IMR-90 (cell line): ENCODE measurements around the gene AKAP1.

Experiments
- BHLHE40 ChIP-seq: fragments of 150-350 bp; IDR thresholded peaks from 2 replicates; pipeline ENCODE4 v1.6.1; 2016; ENCODE audit warnings: mild to moderate bottlenecking, low read depth, low read length
- CEBPB ChIP-seq: IDR thresholded peaks from 2 replicates; pipeline ENCODE4 v1.6.1; 2012; ENCODE audit warnings: low read depth, low read length, improper control_type of control experiment
- CHD1 ChIP-seq: IDR thresholded peaks from 2 replicates; pipeline ENCODE4 v1.6.1; 2012; ENCODE audit warnings: low read depth, low read length, improper control_type of control experiment
- MAZ ChIP-seq: IDR thresholded peaks from 2 replicates; pipeline ENCODE4 v1.6.1; 2012; ENCODE audit warnings: low read depth, mild to moderate bottlenecking, low read length, improper control_type of control experiment, moderate library complexity, borderline replicate concordance
- MXI1 ChIP-seq: IDR thresholded peaks from 2 replicates; pipeline ENCODE4 v1.6.1; 2012; ENCODE audit warnings: low read depth, mild to moderate bottlenecking, low read length, moderate library complexity, borderline replicate concordance
- POLR2A ChIP-seq: IDR thresholded peaks from 2 replicates; pipeline ENCODE4 v1.6.1; 2012; ENCODE audit warnings: mild to moderate bottlenecking, low read depth, low read length
- RAD21 ChIP-seq: IDR thresholded peaks from 2 replicates; pipeline ENCODE4 v1.6.1; 2012; ENCODE audit warnings: low read length, improper control_type of control experiment
- RCOR1 ChIP-seq: IDR thresholded peaks from 2 replicates; pipeline ENCODE4 v1.6.1; 2012; ENCODE audit warnings: mild to moderate bottlenecking, low read length, improper control_type of control experiment; ENCODE audit not compliant: insufficient replicate concordance
- RFX5 ChIP-seq: IDR thresholded peaks from 2 replicates; pipeline ENCODE4 v1.8.0; 2012; ENCODE audit warnings: low read depth, mild to moderate bottlenecking, low read length, moderate library complexity
- SMC3 ChIP-seq: fragments of 150-350 bp; IDR thresholded peaks from 2 replicates; pipeline ENCODE4 v1.6.1; 2016; ENCODE audit warnings: low read depth, mild to moderate bottlenecking, antibody characterized with exemption, low read length, moderate library complexity
- TF ChIP-seq, protein P1 (sequence below): conservative IDR thresholded peaks from 2 replicates; pipeline ENCODE4 v1.5.1; 2012; ENCODE audit warnings: mild to moderate bottlenecking, low read depth, low read length, improper control_type of control experiment
- TF ChIP-seq, protein P2 (sequence below): fragments of 150-350 bp; IDR thresholded peaks from 2 replicates; pipeline ENCODE4 v1.6.1; 2017; ENCODE audit warnings: mild to moderate bottlenecking, antibody characterized with exemption, low read length, low read depth
- TF ChIP-seq, protein P3 (sequence below): fragments of 150-350 bp; IDR thresholded peaks from 2 replicates; pipeline ENCODE4 v1.6.1; 2016; ENCODE audit warnings: low read depth, mild to moderate bottlenecking, low read length, moderate library complexity, borderline replicate concordance

DNA sequence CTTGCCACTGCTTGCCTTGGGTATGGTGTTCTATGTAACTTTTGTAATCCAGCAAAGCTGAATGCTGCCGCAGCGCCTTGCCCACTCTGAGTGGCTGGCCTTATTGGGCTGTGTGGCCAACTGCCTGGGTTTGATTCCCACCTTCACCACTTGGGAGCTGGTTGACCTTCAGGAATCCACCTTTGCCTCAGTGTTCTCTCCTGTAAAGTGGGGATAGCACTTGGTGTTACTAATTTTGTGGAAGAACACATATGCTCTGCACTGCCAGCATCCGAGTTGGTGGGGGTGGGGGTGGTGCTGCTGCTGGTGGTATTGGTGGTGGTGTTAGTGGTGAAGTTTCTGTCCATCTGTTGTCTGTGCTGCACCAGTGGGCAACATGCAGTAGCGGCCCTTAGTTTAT, 32.8 kb downstream of the AKAP1 start:
- TF ChIP-seq, protein P1, sequence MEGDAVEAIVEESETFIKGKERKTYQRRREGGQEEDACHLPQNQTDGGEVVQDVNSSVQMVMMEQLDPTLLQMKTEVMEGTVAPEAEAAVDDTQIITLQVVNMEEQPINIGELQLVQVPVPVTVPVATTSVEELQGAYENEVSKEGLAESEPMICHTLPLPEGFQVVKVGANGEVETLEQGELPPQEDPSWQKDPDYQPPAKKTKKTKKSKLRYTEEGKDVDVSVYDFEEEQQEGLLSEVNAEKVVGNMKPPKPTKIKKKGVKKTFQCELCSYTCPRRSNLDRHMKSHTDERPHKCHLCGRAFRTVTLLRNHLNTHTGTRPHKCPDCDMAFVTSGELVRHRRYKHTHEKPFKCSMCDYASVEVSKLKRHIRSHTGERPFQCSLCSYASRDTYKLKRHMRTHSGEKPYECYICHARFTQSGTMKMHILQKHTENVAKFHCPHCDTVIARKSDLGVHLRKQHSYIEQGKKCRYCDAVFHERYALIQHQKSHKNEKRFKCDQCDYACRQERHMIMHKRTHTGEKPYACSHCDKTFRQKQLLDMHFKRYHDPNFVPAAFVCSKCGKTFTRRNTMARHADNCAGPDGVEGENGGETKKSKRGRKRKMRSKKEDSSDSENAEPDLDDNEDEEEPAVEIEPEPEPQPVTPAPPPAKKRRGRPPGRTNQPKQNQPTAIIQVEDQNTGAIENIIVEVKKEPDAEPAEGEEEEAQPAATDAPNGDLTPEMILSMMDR, result no peak
- no peak for TF ChIP-seq CHD1
- TF ChIP-seq, protein P2, sequence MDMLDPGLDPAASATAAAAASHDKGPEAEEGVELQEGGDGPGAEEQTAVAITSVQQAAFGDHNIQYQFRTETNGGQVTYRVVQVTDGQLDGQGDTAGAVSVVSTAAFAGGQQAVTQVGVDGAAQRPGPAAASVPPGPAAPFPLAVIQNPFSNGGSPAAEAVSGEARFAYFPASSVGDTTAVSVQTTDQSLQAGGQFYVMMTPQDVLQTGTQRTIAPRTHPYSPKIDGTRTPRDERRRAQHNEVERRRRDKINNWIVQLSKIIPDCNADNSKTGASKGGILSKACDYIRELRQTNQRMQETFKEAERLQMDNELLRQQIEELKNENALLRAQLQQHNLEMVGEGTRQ, result no peak
- TF ChIP-seq MAZ, result no peak
- TF ChIP-seq POLR2A, result no peak
- TF ChIP-seq RCOR1, result no peak
- no peak for TF ChIP-seq RAD21
- TF ChIP-seq CEBPB, result no peak
- TF ChIP-seq BHLHE40, result no peak
- TF ChIP-seq RFX5, result no peak
- TF ChIP-seq MXI1, result no peak
- TF ChIP-seq SMC3, result no peak
- TF ChIP-seq, protein P3, sequence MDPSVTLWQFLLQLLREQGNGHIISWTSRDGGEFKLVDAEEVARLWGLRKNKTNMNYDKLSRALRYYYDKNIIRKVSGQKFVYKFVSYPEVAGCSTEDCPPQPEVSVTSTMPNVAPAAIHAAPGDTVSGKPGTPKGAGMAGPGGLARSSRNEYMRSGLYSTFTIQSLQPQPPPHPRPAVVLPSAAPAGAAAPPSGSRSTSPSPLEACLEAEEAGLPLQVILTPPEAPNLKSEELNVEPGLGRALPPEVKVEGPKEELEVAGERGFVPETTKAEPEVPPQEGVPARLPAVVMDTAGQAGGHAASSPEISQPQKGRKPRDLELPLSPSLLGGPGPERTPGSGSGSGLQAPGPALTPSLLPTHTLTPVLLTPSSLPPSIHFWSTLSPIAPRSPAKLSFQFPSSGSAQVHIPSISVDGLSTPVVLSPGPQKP, result no peak
